Immature natural killer cell (primary cell): Measurements from ENCODE around the gene OR6C2. TPM values are rescaled to one million over a fixed set of nuclear protein-coding genes. Genes with fewer than 3 reads are reported as not detected.
A peak's percentile ranks its signal among the peaks of the same experiment; 100 is the strongest.
"Not testable (repeated sequence)": the region's sequence is repeated elsewhere in the genome, so short reads cannot be mapped to it uniquely, and the experiment has no call there.

Experiments used
- DNase-seq, 3 donors: peaks; one replicate each; pipeline ENCODE4 v3.0.0; 2022; ENCODE audit warnings: mixed read lengths in 1 of 3
- H3K27ac Mint-ChIP-seq, 6 donors: one replicate each; pipeline ENCODE4 v1.8.0; 2020; ENCODE audit warnings: mixed read lengths in 6 of 6, mild to moderate bottlenecking in 5 of 6, inconsistent platforms in 4 of 6, moderate library complexity in 3 of 6
- H3K27me3 Mint-ChIP-seq, 3 donors: one replicate each; pipeline ENCODE4 v1.8.0; 2020 to 2021; ENCODE audit warnings: low read depth in 3 of 3, mild to moderate bottlenecking in 3 of 3, mixed read lengths in 3 of 3, moderate library complexity in 3 of 3, inconsistent platforms in 1 of 3
- H3K36me3 Mint-ChIP-seq, 3 donors: one replicate each; pipeline ENCODE4 v1.8.0; 2020; ENCODE audit warnings: mixed read lengths in 3 of 3, inconsistent platforms in 2 of 3, mild to moderate bottlenecking in 2 of 3
- H3K4me1 Mint-ChIP-seq, 2 donors: one replicate each; pipeline ENCODE4 v1.8.0; 2020; ENCODE audit warnings: inconsistent platforms in 2 of 2, mild to moderate bottlenecking in 2 of 2, mixed read lengths in 2 of 2, moderate library complexity in 1 of 2
- H3K4me3 Mint-ChIP-seq, 5 donors: one replicate each; pipeline ENCODE4 v1.8.0; 2020; ENCODE audit warnings: mild to moderate bottlenecking in 5 of 5, mixed read lengths in 5 of 5, inconsistent platforms in 3 of 5, moderate library complexity in 3 of 5
- H3K9me3 Mint-ChIP-seq, 6 donors: one replicate each; pipeline ENCODE4 v1.8.0; 2020; ENCODE audit warnings: mild to moderate bottlenecking in 6 of 6, mixed read lengths in 6 of 6, inconsistent platforms in 4 of 6, moderate library complexity in 3 of 6
- polyA plus RNA-seq, 3 donors: library from polyadenylated mRNA; unstranded; fragments of 300-500 nt; fragmentation: Illumina TruSeq; gene quantifications; one replicate each; pipeline ENCODE4 v1.2.3, GENCODE V29; 2021

The OR6C2 gene
- not detected for polyA plus RNA-seq

DNA sequence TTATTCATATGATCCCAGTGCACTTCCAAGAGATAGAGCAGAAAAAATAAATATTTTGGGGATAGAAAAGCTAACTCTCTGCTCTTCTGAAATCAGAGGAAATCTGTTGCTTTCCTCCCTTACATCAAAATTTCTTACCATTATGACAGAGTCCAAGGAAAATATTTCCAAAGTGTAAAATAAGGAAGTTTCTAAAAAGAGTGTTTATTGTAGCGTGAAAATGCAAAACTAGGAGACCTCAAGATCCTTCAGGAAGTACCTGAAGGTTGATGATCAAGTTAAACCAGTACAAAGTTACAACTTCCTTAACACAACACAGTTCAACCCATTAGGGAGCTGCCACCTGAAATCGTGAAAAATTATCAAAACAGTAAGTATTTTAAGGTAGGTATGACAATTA, at the start of gene OR6C2:
Gene OR6C2 (plus strand): TSS at position 301 of the 400 bp plus-strand sequence. CDS start 8,138 bp downstream, outside the sequence.
- H3K9me3 Mint-ChIP-seq: peaks cover 6 to 35% (median 19%) of the 10 kb centered on the region in 6 donors

DNA sequence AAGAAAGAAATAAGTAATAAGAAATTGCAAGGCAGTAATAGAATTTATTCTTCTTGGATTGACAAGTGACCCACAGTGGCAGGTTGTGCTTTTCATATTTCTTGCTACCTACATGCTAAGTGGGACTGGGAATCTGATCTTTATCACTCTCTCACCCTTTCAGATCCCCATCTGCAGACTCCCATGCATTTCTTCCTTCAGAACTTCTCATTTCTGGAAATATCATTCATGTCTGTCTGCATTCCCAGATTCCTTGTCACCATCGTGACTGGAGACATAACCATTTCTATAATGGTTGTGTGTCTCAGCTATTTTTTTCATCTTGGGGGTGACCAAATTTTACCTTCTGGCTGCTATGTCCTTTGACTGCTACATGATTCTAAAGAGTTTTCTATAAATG, 47.5 kb upstream of the OR6C2 start:
- Mint-ChIP-seq H3K4me1 (no peaks in the 10 kb centered on the region), H3K27ac (no peak overlapping the region), H3K4me3 (no peak overlapping the region), H3K9me3 (no peaks in the 10 kb centered on the region), H3K27me3 (peaks cover 0 to 4% (median 0%) of the 10 kb centered on the region in 3 donors), H3K36me3 (no peaks in the 10 kb centered on the region)
- DNase-seq: no peak

More for the DNA sequence above, at the start of gene OR6C2:
- Mint-ChIP-seq H3K4me1 (no peaks in the 10 kb centered on the region), H3K27me3 (peaks cover 0 to 12% (median 4%) of the 10 kb centered on the region in 3 donors), H3K4me3 (no peak within 1 kb of the TSS), H3K27ac (no peak within 1 kb of the TSS), H3K36me3 (peaks cover 0 to 3% (median 0%) of the 10 kb centered on the region in 3 donors)
- no peak for DNase-seq

DNA sequence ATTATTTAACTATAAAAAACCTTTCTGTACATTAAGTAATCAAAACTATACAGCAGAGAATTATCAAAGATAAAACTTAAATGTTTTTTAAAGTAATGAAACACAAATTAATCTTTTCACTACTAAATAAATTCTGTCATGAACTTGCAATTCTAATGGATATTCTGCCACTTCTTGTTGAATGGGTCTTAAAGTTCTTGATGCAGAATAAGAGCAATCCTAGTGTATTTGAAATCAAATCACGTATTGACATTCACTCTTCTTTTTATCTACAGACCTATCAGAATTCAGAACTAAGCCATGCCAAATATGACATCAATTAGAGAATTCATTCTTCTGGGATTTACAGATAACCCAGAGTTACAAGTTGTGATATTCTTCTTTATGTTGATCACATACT, 43.6 kb upstream of the OR6C2 start, which contains the start of gene OR6C65:
Gene OR6C65 (plus strand): TSS at position 301 of the 400 bp plus-strand sequence. CDS start 0 bp downstream, at position 301.
- no peak for DNase-seq
- Mint-ChIP-seq H3K4me3 (no peak within 1 kb of the TSS), H3K4me1 (no peaks in the 10 kb centered on the region), H3K27ac (no peak within 1 kb of the TSS), H3K27me3 (peaks cover 0 to 4% (median 2%) of the 10 kb centered on the region in 3 donors), H3K36me3 (no peaks in the 10 kb centered on the region), H3K9me3 (no peaks in the 10 kb centered on the region)

GRCh38 chr12:55407866-55408265, 36.0 kb upstream of the OR6C2 start:
- no peak for DNase-seq
- Mint-ChIP-seq H3K9me3 (no peaks in the 10 kb centered on the region), H3K36me3 (no peaks in the 10 kb centered on the region), H3K27me3 (peaks cover 1 to 4% (median 3%) of the 10 kb centered on the region in 3 donors), H3K4me3 (no peak overlapping the region), H3K4me1 (no peaks in the 10 kb centered on the region), H3K27ac (no peak overlapping the region)

GRCh38 chr12:55409133-55409532, 34.7 kb upstream of the OR6C2 start:
- not testable (repeated sequence) for H3K36me3 Mint-ChIP-seq, H3K4me1 Mint-ChIP-seq, DNase-seq, H3K27ac Mint-ChIP-seq, H3K27me3 Mint-ChIP-seq, H3K4me3 Mint-ChIP-seq, H3K9me3 Mint-ChIP-seq

DNA sequence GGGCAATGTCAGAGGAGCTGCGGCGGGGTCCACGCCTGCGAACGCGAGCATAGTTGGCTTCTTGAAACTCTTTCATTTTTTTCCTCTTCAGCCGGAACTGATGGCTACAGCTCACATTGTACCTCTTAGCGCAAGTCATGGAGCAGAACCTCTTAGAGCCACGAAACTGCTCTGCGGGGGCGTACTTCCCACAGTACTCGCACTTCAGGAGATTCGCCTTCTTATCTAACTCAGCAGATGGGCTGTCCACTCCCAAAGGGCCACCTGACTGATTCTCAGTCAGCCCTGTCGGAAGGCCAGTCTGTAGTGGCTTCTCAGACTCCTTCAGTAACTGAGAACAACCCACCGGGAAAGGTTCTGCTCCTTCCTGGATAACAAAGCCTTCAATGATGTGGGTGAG, 31.7 kb upstream of the OR6C2 start:
- H3K36me3 Mint-ChIP-seq, H3K27me3 Mint-ChIP-seq, H3K9me3 Mint-ChIP-seq, H3K27ac Mint-ChIP-seq, H3K4me3 Mint-ChIP-seq, DNase-seq, H3K4me1 Mint-ChIP-seq: not testable (repeated sequence)

DNA sequence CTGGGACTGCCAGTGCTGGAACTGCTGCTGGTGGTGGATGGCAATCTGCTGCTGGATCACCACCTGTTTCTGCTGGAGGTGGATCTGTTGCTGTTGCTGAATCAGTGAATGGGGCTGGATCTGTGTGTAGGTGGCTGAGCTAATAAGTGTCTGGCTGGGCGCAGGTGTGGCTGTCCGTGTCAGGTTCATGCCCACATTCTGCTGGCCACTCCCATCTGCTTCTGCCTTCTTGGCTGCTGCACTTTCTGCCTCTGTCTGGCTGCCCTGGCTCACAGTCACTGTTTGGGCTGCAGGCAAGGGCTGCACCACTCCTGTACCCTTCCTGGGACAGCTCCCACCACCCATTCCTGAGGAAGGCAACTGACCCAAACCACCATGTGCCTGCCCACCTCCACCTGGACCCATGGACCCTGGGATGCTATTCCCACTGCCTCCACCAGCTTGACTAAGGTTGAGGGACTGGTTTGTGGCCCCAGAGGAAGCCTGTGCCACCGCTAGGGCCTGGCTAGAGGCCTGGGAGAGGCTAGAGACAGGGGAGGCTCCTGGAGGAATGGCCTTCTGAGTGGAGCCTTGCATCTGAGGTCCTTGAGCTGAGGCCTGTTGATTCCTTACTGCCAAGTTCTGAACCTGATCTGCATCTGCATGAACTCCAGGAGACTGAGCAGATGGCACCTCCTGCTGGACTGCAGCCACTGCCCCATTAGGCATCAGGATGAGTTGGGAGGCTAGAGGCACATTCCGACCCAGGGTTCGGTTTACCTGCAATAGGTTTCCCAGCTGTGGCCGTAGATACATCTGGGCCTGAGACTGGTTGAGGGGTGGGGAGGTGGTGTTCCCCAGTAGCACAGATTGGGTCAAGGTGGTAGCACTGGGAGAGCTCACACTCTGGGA, 30.1 kb upstream of the OR6C2 start:
- peaks cover 0 to 10% (median 0%) of the 10 kb centered on the region in 3 donors for H3K27me3 Mint-ChIP-seq
- peak overlapping the region in 1 of 5 donors; percentile 35 for H3K4me3 Mint-ChIP-seq

GRCh38 chr12:55414396-55414823, 29.5 kb upstream of the OR6C2 start:
- H3K27ac Mint-ChIP-seq, DNase-seq, H3K4me1 Mint-ChIP-seq, H3K9me3 Mint-ChIP-seq, H3K36me3 Mint-ChIP-seq: not testable (repeated sequence)
- H3K27me3 Mint-ChIP-seq: peaks cover 0 to 10% (median 0%) of the 10 kb centered on the region in 3 donors
- H3K4me3 Mint-ChIP-seq: peak overlapping the region in 2 of 5 donors; percentile 7 to 35

More for the DNA sequence above, 30.1 kb upstream of the OR6C2 start:
- not testable (repeated sequence) for H3K9me3 Mint-ChIP-seq, H3K27ac Mint-ChIP-seq, DNase-seq, H3K4me1 Mint-ChIP-seq, H3K36me3 Mint-ChIP-seq

- peak in 2 of 3 donors; percentile 0 for DNase-seq
- not testable (repeated sequence) for H3K36me3 Mint-ChIP-seq, H3K4me1 Mint-ChIP-seq, H3K9me3 Mint-ChIP-seq
- H3K4me3 Mint-ChIP-seq: peak overlapping the region in 4 of 5 donors; percentile 44 to 80 (median 66)
- H3K27me3 Mint-ChIP-seq: peaks cover 0 to 10% (median 0%) of the 10 kb centered on the region in 3 donors
- H3K27ac Mint-ChIP-seq: peak overlapping the region in 1 of 6 donors; percentile 70
Measured at GRCh38 chr12:55414889-55415288, 29.0 kb upstream of the OR6C2 start.

GRCh38 chr12:55416961-55417360, 26.9 kb upstream of the OR6C2 start:
- Mint-ChIP-seq H3K4me3 (no peak overlapping the region), H3K27ac (no peak overlapping the region), H3K36me3 (no peaks in the 10 kb centered on the region), H3K27me3 (peaks cover 0 to 10% (median 0%) of the 10 kb centered on the region in 3 donors), H3K4me1 (peaks cover 1 to 9% of the 10 kb centered on the region in 2 donors), H3K9me3 (no peaks in the 10 kb centered on the region)
- no peak for DNase-seq

DNA sequence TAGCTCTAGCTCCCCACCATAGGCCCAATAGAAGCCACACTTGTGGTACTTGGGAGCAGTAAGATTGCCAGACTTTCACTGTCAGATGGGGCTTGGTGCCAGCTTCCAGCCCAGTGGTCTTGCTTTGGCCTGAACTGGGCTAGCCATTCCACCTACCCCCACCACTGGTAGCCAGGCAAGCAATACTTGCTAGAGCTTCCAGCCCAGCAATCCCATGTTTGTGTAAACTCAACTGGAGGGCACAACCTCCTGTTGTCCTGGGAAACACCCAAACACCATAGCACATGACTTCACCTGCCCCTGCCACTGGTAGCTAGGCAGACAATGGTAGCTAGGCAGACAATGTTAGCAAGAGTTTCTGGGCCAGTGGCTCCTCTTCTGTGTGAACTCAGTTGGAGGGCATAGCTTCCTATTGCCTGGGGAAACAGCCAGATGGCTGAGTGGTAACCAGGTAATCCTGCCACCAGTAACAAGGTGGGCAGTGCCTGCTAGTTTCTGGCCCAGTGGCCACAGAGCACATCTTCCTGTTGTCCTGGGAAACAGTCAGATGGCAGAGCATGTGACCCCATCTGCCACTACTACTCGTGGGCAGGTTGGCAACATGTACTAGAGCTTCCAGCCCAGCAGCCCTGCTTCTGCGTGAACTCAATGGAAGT, 23.4 kb upstream of the OR6C2 start:
- no peak for DNase-seq
- Mint-ChIP-seq H3K4me1 (peaks cover under 1 to 3% of the 10 kb centered on the region in 2 donors), H3K4me3 (no peak overlapping the region), H3K27ac (no peak overlapping the region), H3K27me3 (peaks cover 0 to 14% (median 0%) of the 10 kb centered on the region in 3 donors), H3K9me3 (no peaks in the 10 kb centered on the region), H3K36me3 (no peaks in the 10 kb centered on the region)

DNA sequence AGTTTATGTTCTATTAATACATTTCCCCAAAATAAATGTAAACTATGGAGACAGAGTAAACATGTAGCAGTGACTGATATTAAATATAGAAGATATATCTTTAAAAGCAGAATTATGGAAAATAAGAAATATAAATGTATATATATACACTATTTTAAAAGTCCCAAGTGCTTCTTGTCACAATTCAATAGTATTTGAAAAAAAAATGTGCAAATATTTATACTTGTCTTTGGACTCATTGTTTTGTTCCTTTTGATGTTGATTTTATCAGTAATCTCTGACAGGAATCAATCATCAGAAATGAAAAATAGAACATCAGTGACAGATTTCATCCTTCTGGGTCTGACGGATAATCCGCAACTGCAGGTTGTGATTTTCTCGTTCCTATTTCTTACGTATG, 17.9 kb upstream of the OR6C2 start, which contains the start of gene OR6C76:
Gene OR6C76 (plus strand): TSS at position 301 of the 400 bp plus-strand sequence. CDS start 0 bp downstream, at position 301.
- Mint-ChIP-seq H3K27ac (no peak within 1 kb of the TSS), H3K4me1 (no peaks in the 10 kb centered on the region), H3K27me3 (peaks cover 0 to 6% (median 2%) of the 10 kb centered on the region in 3 donors), H3K4me3 (no peak within 1 kb of the TSS), H3K36me3 (no peaks in the 10 kb centered on the region), H3K9me3 (peaks cover 0 to 2% (median 0%) of the 10 kb centered on the region in 6 donors)
- DNase-seq: no peak

DNA sequence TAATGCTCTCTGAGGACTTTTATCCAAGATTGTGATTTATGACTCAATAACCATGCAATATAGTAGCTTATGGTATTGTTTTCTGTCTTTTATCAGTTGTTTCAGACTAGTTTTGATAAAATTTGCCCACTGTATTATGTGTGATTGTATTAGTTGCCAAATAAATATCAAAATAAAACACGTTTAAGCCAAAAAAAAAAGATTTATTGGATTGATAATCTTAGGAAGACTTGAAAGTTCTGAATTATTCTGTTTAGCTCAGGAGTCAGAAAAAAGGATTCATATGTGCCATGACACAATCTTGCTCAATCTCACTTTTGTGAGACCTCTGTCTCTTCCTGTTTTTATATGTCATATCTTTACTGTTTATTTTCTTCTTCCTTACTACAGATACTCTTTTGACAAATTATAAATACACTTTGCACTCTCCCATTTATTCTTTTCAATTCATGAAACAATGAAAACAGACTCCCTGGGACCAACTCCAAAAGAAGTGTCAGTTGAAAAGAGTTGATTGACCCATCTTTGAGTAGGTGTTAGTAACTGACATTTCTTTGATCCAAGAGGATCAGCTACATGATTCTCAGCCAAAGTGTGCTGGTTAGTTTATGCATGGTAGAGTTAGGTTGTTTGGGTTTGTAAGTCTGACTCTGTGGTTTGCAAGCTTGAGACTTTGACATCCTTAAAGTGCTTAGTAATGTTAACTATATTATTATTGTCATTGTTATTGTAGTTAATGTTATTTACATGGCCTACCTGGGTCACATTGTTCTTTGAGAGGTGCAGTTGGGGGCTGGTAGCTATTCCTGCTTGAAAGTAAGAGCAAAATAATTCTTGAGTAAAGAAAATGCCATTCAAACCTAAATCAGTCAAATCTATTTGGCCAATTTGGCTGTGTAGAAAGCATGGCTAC, 15.3 kb upstream of the OR6C2 start:
- no peak for DNase-seq
- Mint-ChIP-seq H3K27me3 (peaks cover 0 to 4% (median 3%) of the 10 kb centered on the region in 3 donors), H3K27ac (no peak overlapping the region), H3K36me3 (no peaks in the 10 kb centered on the region), H3K4me1 (no peaks in the 10 kb centered on the region), H3K4me3 (no peak overlapping the region), H3K9me3 (peaks cover 0 to 2% (median 0%) of the 10 kb centered on the region in 6 donors)
